Loucy (cell line): ENCODE measurements around the gene KRTAP9-7.

ENCODE experiments used
- H2AFZ ChIP-seq: fragments of 200-600 bp; sonication (generic); 2 replicates; pipeline ENCODE4 v1.6.0; 2016; ENCODE audit warnings: antibody characterized with exemption, mild to moderate bottlenecking, low read length, moderate library complexity
- H3F3A ChIP-seq: fragments of 200-600 bp; 2 replicates; pipeline ENCODE4 v1.6.0; 2016; ENCODE audit warnings: antibody characterized with exemption, low read depth, mild to moderate bottlenecking
- H3K27me3 ChIP-seq: fragments of 200-600 bp; sonication (generic); 2 replicates; pipeline ENCODE4 v1.6.1; 2014; ENCODE audit warnings: low read length, mild to moderate bottlenecking; ENCODE audit not compliant: insufficient read depth, poor library complexity, severe bottlenecking
- H3K36me3 ChIP-seq: fragments of 200-600 bp; sonication (generic); 2 replicates; pipeline ENCODE4 v1.6.1; 2016; ENCODE audit warnings: low read length; ENCODE audit not compliant: insufficient read depth
- H3K4me1 ChIP-seq: fragments of 200-600 bp; sonication (generic); 2 replicates; pipeline ENCODE4 v1.5.1; 2014; ENCODE audit warnings: low read length, mild to moderate bottlenecking; ENCODE audit not compliant: insufficient read depth, poor library complexity, severe bottlenecking
- H3K4me2 ChIP-seq: fragments of 200-600 bp; sonication (generic); 2 replicates; pipeline ENCODE4 v1.6.0; 2014; ENCODE audit warnings: antibody characterized with exemption, low read length, low read depth, mild to moderate bottlenecking; ENCODE audit not compliant: poor library complexity, severe bottlenecking
- H3K4me3 ChIP-seq: fragments of 200-600 bp; sonication (generic); 2 replicates; pipeline ENCODE4 v1.5.1; 2014; ENCODE audit warnings: low read length, mild to moderate bottlenecking, mixed read lengths; ENCODE audit not compliant: poor library complexity, severe bottlenecking
- H3K79me2 ChIP-seq: fragments of 200-600 bp; sonication (generic); 2 replicates; pipeline ENCODE4 v1.6.1; 2014; ENCODE audit warnings: low read length; ENCODE audit not compliant: insufficient read depth
- H3K9ac ChIP-seq: fragments of 200-600 bp; sonication (generic); 2 replicates; pipeline ENCODE4 v1.6.0; 2014; ENCODE audit warnings: mild to moderate bottlenecking, low read depth, low read length, moderate library complexity; ENCODE audit not compliant: poor library complexity, severe bottlenecking
- H3K9me2 ChIP-seq: fragments of 200-600 bp; sonication (generic); replicated peaks from 2 replicates; pipeline ENCODE4 v1.6.1; 2016; ENCODE audit warnings: low read depth, low read length, mixed read lengths
- H3K9me3 ChIP-seq: fragments of 200-600 bp; sonication (generic); 2 replicates; pipeline ENCODE4 v1.6.1; 2014; ENCODE audit warnings: mild to moderate bottlenecking, antibody characterized with exemption, low read length, low read depth; ENCODE audit not compliant: insufficient read depth
- H4K20me1 ChIP-seq: fragments of 200-600 bp; sonication (generic); 2 replicates; pipeline ENCODE4 v1.6.0; 2014; ENCODE audit warnings: antibody characterized with exemption, low read length, mild to moderate bottlenecking; ENCODE audit not compliant: insufficient read depth, poor library complexity, severe bottlenecking
- EZH2phosphoT487 ChIP-seq: fragments of 200-600 bp; IDR thresholded peaks from 2 replicates; pipeline ENCODE4 v1.6.1; 2018; ENCODE audit warnings: antibody characterized with exemption, mild to moderate bottlenecking, moderate library complexity, borderline replicate concordance
- TF ChIP-seq, protein P1 (sequence below): fragments of 200-600 bp; sonication (generic); conservative IDR thresholded peaks from 2 replicates; pipeline ENCODE4 v1.5.1; 2014; ENCODE audit warnings: mild to moderate bottlenecking, antibody characterized with exemption, low read length

KRTAP9-7 gene

DNA sequence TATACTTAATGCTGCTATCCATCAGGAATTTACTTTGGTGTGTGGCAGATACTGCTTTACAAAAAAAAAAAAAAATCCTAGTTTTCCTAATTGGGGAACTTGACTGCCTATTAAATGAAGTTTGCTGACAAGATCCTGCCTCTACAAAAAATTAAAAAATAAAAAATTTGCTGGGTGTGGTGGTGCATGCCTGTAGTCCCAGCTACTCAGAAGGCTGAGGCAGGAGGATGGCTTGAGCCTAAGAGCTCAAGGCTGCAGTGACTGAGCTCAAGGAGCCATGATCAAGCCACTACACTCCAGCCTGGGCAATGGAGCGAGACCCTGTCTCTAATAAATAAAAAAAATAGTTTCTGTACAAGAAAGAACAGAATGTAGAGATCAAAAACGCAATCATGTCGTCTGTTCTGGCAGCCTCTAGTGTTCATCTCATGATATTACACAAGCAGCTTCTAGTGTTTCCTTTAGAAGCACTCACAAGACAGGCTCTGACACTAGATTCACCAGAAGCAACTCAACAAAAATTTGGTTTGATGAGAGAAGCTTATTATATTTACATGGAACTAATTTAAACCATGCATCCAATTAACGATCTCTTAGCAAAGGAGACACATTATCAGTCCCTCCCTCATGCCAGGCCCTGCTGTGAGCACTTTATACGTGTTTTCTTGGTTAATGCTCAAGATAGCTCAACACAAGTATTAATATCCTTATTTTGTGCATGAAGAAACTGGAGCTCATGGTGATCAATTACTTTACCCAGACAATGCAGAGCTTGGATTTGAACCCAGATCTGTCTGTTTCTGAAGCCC, 46.8 kb downstream of the KRTAP9-7 start:
- Histone ChIP-seq H4K20me1 (no peaks in the 10 kb centered on the region), H3K36me3 (no peaks in the 10 kb centered on the region), H3K4me1 (no peaks in the 10 kb centered on the region), H3K79me2 (no peaks in the 10 kb centered on the region), H3K9ac (no peak overlapping the region), H3K4me2 (no peak overlapping the region), H3K9me2 (no peaks in the 10 kb centered on the region), H3K27me3 (no peaks in the 10 kb centered on the region), H2AFZ (no peak overlapping the region), H3F3A (no peaks in the 10 kb centered on the region), H3K9me3 (peaks cover 9% of the 10 kb centered on the region), H3K4me3 (no peak overlapping the region)
- no peak for TF ChIP-seq EZH2phosphoT487
- TF ChIP-seq, protein P1, sequence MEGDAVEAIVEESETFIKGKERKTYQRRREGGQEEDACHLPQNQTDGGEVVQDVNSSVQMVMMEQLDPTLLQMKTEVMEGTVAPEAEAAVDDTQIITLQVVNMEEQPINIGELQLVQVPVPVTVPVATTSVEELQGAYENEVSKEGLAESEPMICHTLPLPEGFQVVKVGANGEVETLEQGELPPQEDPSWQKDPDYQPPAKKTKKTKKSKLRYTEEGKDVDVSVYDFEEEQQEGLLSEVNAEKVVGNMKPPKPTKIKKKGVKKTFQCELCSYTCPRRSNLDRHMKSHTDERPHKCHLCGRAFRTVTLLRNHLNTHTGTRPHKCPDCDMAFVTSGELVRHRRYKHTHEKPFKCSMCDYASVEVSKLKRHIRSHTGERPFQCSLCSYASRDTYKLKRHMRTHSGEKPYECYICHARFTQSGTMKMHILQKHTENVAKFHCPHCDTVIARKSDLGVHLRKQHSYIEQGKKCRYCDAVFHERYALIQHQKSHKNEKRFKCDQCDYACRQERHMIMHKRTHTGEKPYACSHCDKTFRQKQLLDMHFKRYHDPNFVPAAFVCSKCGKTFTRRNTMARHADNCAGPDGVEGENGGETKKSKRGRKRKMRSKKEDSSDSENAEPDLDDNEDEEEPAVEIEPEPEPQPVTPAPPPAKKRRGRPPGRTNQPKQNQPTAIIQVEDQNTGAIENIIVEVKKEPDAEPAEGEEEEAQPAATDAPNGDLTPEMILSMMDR, result peak; percentile 93

DNA sequence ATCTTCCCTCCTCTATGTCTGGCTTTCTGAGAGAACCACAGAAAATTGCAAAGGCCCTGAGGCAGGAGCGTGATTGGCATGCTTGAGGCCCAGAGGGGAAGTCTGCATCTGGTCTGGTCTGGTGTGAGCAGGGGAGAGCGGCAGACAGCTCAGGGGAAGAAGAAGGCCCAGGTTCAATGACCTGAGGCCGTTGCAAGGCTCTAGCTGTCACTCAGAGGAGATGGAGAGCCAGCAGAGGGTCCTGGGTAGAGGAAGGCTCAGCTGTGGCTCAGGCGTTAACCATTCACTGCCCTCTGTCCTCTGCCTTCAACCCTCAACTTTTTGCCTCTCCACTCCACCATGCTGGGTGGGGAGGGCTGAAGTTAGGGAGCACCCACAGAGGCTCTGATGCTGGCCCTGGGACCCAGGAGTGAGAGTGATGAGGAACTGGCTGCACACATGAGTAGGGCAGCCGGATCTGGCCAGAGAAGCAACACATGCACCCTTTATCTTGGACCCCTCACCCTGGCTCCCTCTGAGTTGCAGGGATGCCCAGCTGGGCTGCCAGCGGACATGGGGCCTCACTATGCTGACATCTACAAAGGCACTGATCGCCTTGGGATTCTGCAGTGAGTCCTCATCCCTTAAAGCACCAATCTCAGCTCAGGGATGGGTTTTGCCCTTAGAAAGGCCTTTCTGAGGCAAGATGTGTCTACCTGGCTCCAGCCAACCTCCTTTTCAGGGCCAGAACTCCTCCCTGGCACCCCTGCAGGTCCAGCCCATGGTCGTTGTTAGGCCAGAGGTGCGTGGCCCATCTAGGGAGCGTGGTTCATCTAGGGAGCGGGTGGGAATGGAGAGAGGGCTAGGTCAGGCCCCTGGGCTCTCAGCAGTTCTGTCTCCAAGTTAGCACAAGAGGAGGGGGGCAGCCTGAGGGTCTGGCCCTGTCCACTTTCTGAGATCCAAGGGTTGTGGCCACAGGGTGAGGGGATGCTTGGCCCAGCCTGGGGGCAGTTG, 47.7 kb downstream of the KRTAP9-7 start:
- Histone ChIP-seq H4K20me1 (no peaks in the 10 kb centered on the region), H2AFZ (no peak overlapping the region), H3K9ac (no peak overlapping the region), H3K9me3 (peaks cover 9% of the 10 kb centered on the region), H3K79me2 (no peaks in the 10 kb centered on the region), H3K4me1 (no peaks in the 10 kb centered on the region), H3K27me3 (no peaks in the 10 kb centered on the region), H3F3A (no peaks in the 10 kb centered on the region), H3K9me2 (no peaks in the 10 kb centered on the region), H3K4me3 (no peak overlapping the region), H3K4me2 (no peak overlapping the region), H3K36me3 (no peaks in the 10 kb centered on the region)
- TF ChIP-seq, protein P1, result no peak
- TF ChIP-seq EZH2phosphoT487, result no peak

DNA sequence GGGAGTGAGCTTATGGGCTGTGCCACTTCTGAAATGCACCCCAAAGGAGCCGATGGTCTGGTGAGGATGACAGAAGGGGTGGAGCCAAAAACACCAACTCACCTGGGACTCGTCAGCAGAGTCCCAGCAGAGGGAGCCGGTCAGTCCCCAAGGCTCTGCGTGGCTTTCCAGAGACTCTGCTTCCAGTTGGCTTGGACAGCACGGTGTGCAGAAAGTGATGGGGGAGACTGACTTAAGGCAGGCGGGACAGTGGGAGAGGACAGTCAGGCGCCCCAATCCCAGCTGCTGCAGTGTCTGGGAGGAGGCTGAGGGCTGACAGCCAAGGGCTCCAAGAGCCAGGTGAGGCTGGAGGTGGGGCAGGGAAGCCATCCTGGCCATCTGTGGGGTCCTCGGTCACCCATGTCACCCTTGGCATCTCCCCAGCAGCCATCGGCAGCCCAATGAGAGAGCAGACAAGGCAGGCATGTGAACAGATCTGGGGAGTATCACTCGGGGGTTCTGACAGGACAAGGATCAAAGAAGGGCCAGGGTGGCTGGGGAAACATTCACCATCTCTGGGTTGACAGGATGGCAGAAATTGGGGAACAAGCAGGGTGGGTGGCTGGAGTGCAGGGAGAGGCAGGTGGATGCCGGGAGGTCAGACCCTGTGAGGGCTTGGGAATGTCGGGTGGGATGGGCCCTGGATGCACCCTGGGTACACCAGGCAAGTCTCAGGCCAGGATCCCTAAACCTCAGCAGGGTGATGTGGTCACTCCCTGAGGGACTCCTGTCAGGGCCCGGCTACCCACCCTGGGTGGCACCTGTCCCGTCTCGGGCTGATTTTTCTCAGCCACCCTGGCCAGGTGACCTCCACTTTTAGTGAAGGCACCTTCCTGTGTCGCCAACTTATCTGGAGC, 48.9 kb downstream of the KRTAP9-7 start:
- Histone ChIP-seq H3K9me2 (no peaks in the 10 kb centered on the region), H3F3A (no peaks in the 10 kb centered on the region), H4K20me1 (no peaks in the 10 kb centered on the region), H3K4me2 (no peak overlapping the region), H3K36me3 (no peaks in the 10 kb centered on the region), H2AFZ (no peak overlapping the region), H3K79me2 (no peaks in the 10 kb centered on the region), H3K9ac (no peak overlapping the region), H3K4me1 (no peaks in the 10 kb centered on the region), H3K4me3 (no peak overlapping the region), H3K9me3 (peaks cover 8% of the 10 kb centered on the region), H3K27me3 (no peaks in the 10 kb centered on the region)
- TF ChIP-seq EZH2phosphoT487, result no peak
- TF ChIP-seq, protein P1, result peak; percentile 57
